Psoas muscle (tissue), 8 donors: ENCODE data around the gene ALS2. TPM values are rescaled to one million over a fixed set of nuclear protein-coding genes. Genes with fewer than 3 reads are reported as not detected.

Experiments used
- ATAC-seq, 4 donors: fragments of 200-7000 bp; cut with Tn5 transposase; one replicate each; pipeline ENCODE4 v1.9.1; 2020; ENCODE audit warnings: moderate library complexity in 3 of 4, mild to moderate bottlenecking in 2 of 4
- DNase-seq, 2 donors: peaks; one replicate each; pipeline ENCODE4 v3.0.0-alpha.2; 2020
- H3K27ac ChIP-seq: fragments of 200-600 bp; one replicate; pipeline ENCODE4 v1.8.0; 2022
- H3K27me3 ChIP-seq, 3 donors: fragments of 200-600 bp in 1 of 3; one replicate each; pipeline versions ENCODE4 v1.6.1 to v1.8.0; 2013 to 2022; ENCODE audit warnings: low read length in 2 of 3, mild to moderate bottlenecking in 2 of 3, moderate library complexity in 1 of 3; ENCODE audit not compliant: insufficient read depth in 3 of 3
- H3K36me3 ChIP-seq, 2 donors: fragments of 200-600 bp in 1 of 2; one replicate each; pipeline versions ENCODE4 v1.6.1 to v1.8.0; 2013 to 2022; ENCODE audit warnings: low read depth in 1 of 2, mild to moderate bottlenecking in 1 of 2, moderate library complexity in 1 of 2; ENCODE audit not compliant: insufficient read depth in 1 of 2
- H3K4me1 ChIP-seq: fragments of 200-600 bp; one replicate; pipeline ENCODE4 v1.8.0; 2022
- H3K4me3 ChIP-seq: fragments of 200-600 bp; one replicate; pipeline ENCODE4 v1.8.0; 2022; ENCODE audit warnings: mild to moderate bottlenecking
- H3K9me3 ChIP-seq: fragments of 200-600 bp; one replicate; pipeline ENCODE4 v1.8.0; 2022
- WGBS, 3 donors: extraction: QIAGEN DNeasy Blood & Tissue Kit; methylation state at CpG; one replicate each; pipeline versions ENCODE4 v1.1.6 to v1.1.7; 2013; 5-methylcytosine and 5-hydroxymethylcytosine counted together
- intact Hi-C, 2 donors: fragments of 100-400 bp; cut with DNase I; formaldehyde crosslinking; loops; one replicate each; pipeline versions ENCODE4 v1.11.0 to v1.14.2; 2022
- polyA plus RNA-seq, 3 donors: library from polyadenylated mRNA; stranded (reverse); fragments of 200-250 nt; gene quantifications; one replicate each; pipeline ENCODE4 v1.2.3, GENCODE V29; 2013
- total RNA-seq, 4 donors: library from RNA; stranded (reverse); fragmentation: NEBNext Ultra II Directional in 2 of 4; extraction: Animal tissue kit (Norgen Biotek cat#: 25700) in 2 of 4; gene quantifications; one replicate each; pipeline versions ENCODE4 v1.2.1 to v1.2.4, GENCODE V29; 2021 to 2023
- TF ChIP-seq, protein P1 (sequence below): fragments of 200-600 bp; IDR thresholded peaks from one replicate; pipeline ENCODE4 v1.8.0; 2022; ENCODE audit warnings: antibody characterized with exemption
- donor health status: healthy with polysubstance abuse.
- donor health status: DM: no; HTN: no; CAD: no; lungs with moderate emphysema.
- donor health status: Bipolar disorder and iron deficiency.
- donor health status: healthy.
- donor health status: DM: yes; HTN: yes; CAD: no.
- donor health status: DM: no; HTN: no; CAD: no.
- donor health status: DM: no; HTN: no; CAD: no.
- donor health status: DM: yes; HTN: yes; CAD: no.

Gene ALS2
- total and polyA plus RNA-seq, 7 donors = 6.3 to 26.4 (median 18.9) TPM

DNA sequence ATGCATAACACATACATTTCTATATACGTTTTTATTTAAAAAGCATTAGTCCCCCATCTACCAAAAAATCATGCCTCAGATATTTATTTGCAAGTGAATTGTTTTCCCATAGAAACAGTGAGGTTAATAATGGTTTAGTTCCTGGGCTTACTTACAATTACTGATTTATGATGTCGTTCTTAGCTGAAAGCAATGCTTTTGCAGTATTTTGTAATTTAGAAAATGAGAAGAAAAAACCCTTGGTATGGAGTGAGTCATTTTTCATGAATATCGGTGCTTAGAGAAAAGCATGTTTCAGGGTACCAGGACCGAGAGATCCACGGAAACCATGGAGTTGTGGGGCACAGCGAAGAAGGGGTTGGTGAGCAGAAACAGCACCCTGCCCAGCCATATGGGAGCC, 13.6 kb upstream of the ALS2 start:
- WGBS, 3 donors = 79 to 84% (median 82%) methylated on average over 6 of the region's 6 CpGs
- no peak overlapping the region for H3K27ac ChIP-seq
- H3K4me3 ChIP-seq = no peak overlapping the region
- H3K4me1 ChIP-seq = no peaks in the 10 kb centered on the region
- DNase-seq (no peak), ATAC-seq (no peak)
- no peaks in the 10 kb centered on the region for H3K36me3 ChIP-seq
- no peaks in the 10 kb centered on the region for H3K9me3 ChIP-seq
- TF ChIP-seq, protein P1, sequence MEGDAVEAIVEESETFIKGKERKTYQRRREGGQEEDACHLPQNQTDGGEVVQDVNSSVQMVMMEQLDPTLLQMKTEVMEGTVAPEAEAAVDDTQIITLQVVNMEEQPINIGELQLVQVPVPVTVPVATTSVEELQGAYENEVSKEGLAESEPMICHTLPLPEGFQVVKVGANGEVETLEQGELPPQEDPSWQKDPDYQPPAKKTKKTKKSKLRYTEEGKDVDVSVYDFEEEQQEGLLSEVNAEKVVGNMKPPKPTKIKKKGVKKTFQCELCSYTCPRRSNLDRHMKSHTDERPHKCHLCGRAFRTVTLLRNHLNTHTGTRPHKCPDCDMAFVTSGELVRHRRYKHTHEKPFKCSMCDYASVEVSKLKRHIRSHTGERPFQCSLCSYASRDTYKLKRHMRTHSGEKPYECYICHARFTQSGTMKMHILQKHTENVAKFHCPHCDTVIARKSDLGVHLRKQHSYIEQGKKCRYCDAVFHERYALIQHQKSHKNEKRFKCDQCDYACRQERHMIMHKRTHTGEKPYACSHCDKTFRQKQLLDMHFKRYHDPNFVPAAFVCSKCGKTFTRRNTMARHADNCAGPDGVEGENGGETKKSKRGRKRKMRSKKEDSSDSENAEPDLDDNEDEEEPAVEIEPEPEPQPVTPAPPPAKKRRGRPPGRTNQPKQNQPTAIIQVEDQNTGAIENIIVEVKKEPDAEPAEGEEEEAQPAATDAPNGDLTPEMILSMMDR = no peak
- intact Hi-C loops = loop anchor here in 1 of 2 donors (2.0 to 5.0 kb wide), 2 partner anchors 68 to 385 kb away; no protein-coding TSS in a partner anchor
- H3K27me3 ChIP-seq = no peaks in the 10 kb centered on the region

DNA sequence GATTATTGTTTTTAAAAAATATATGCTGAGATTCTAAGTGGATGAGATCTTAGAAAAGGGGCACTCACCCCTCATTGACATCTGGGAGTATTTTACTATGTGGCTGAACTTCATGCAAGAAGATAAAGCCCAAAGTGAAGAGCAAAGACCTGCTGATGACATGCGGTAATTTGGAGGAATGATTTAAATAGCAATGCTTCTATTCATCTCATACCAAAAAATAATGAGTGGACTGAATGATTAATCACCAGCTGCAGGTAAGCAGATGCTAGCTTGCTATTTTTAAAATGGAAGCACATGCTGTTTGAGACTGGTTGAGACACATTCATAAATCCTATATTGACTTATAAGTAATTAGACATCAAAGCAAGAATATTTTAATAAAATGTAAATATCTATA, 12.9 kb upstream of the ALS2 start:
- ATAC-seq (no peak), DNase-seq (no peak)
- 80 to 86% (median 83%) methylated on average over 1 of the region's 1 CpG for WGBS, 3 donors
- intact Hi-C loops = loop anchor here in 1 of 2 donors (2.0 to 5.0 kb wide), 2 partner anchors 69 to 385 kb away; no protein-coding TSS in a partner anchor
- Histone ChIP-seq H3K9me3 (no peaks in the 10 kb centered on the region), H3K27ac (no peak overlapping the region), H3K4me1 (no peaks in the 10 kb centered on the region), H3K4me3 (no peak overlapping the region), H3K36me3 (no peaks in the 10 kb centered on the region), H3K27me3 (no peaks in the 10 kb centered on the region)
- TF ChIP-seq, protein P1 = no peak

DNA sequence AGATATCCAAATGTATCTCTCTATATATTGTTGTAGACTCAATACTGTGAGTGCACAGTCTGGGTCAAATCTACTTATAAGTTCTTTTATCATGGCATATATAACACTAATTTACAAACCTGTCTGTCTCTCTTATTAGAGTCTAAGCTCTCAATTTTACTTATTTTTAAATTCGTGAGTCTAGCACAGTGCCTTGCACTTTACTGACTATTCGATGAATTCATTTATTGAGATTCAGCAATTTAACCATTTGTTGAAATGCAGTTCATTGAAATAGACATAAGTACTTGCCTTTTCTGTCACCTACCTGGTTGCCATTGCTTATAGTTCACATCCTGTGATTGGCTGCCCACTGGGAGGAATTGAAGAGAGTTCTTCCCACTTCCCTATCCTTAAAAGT, 10.3 kb upstream of the ALS2 start:
- no peaks in the 10 kb centered on the region for H3K27me3 ChIP-seq
- H3K4me1 ChIP-seq = no peaks in the 10 kb centered on the region
- intact Hi-C loops = loop anchor here in 1 of 2 donors (5.0 kb wide), 1 partner anchor 71 kb away; no protein-coding TSS in a partner anchor
- TF ChIP-seq, protein P1 = no peak
- H3K9me3 ChIP-seq = no peaks in the 10 kb centered on the region
- 81 to 86% (median 83%) methylated on average over 2 of the region's 2 CpGs for WGBS, 3 donors
- no peak for ATAC-seq
- H3K27ac ChIP-seq = no peak overlapping the region
- no peaks in the 10 kb centered on the region for H3K36me3 ChIP-seq
- DNase-seq = no peak
- no peak overlapping the region for H3K4me3 ChIP-seq

DNA sequence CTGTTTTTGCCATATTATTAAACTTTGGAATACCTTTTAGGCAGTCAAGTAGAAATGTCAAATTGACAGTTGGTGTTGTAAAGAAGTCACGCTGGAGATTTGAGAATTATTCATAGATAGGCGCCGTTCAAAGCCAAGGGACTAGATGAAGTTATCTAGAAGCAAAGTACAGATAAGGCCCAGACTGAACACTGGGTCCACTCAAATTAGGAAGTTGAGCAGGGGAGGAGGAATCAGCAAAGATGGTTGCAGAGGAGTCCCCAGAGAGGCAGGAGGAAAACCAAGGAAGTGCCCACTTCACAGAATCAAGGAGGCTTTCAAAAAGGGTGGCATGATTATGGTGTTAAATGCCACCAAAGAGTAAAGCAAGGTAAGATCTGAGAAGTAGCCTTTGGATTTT, 9.6 kb upstream of the ALS2 start:
- 79 to 89% (median 87%) methylated on average over 3 of the region's 3 CpGs for WGBS, 3 donors
- TF ChIP-seq, protein P1 = no peak
- intact Hi-C loops = loop anchor here in 1 of 2 donors (5.0 kb wide), 1 partner anchor 72 kb away; no protein-coding TSS in a partner anchor
- DNase-seq (no peak), ATAC-seq (no peak)
- Histone ChIP-seq H3K4me3 (no peak overlapping the region), H3K9me3 (no peaks in the 10 kb centered on the region), H3K27ac (no peak overlapping the region), H3K27me3 (no peaks in the 10 kb centered on the region), H3K4me1 (no peaks in the 10 kb centered on the region), H3K36me3 (no peaks in the 10 kb centered on the region)

DNA sequence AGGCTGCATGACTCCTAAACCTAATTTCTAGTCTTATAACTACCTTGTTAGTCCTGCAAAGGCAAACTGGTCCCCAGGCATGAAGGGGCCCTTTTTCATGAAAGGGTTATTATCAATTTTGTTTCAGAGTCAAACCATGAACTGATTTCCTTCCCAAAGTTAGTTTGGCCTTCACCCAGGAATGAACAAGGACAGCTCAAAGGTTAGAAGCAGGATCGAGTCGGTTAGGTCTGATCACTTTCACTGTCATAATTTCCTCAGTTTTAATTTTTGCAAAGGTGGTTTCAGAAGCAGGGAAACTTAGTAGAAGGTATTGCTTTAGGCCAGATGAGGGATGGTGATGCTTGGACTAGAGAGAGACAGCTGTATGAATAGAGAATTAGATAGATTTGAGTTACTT, 8.7 kb upstream of the ALS2 start:
- ATAC-seq = no peak
- Histone ChIP-seq H3K4me1 (no peaks in the 10 kb centered on the region), H3K27me3 (no peaks in the 10 kb centered on the region), H3K9me3 (no peaks in the 10 kb centered on the region), H3K36me3 (no peaks in the 10 kb centered on the region), H3K27ac (no peak overlapping the region), H3K4me3 (no peak overlapping the region)
- intact Hi-C loops = no loop called here
- no peak for DNase-seq
- TF ChIP-seq, protein P1 = no peak
- WGBS, 3 donors = 64 to 72% (median 67%) methylated on average over 2 of the region's 2 CpGs
